Spinal cord (tissue), 10 donors: ENCODE measurements around the gene OR4C5. TPM values are rescaled to one million over a fixed set of nuclear protein-coding genes. Genes with fewer than 3 reads are reported as not detected.
"Not testable (repeated sequence)": the region's sequence is repeated elsewhere in the genome, so short reads cannot be mapped to it uniquely, and the experiment has no call there.

Source experiments
- DNase-seq, 6 donors: peaks; one replicate each; pipeline versions ENCODE4 v3.0.0 to v3.0.0-alpha.2; 2013 to 2015; ENCODE audit warnings: low spot score in 6 of 6, low read depth in 4 of 6
- H3K27ac ChIP-seq: one replicate; pipeline ENCODE4 v1.5.1; 2013; ENCODE audit warnings: low read depth, low read length, control low read depth
- H3K27me3 ChIP-seq: one replicate; pipeline ENCODE4 v1.6.1; 2013; ENCODE audit warnings: low read length; ENCODE audit not compliant: control insufficient read depth, insufficient read depth
- H3K36me3 ChIP-seq: one replicate; pipeline ENCODE4 v1.6.1; 2013; ENCODE audit warnings: low read length; ENCODE audit not compliant: control insufficient read depth, insufficient read depth
- H3K4me1 ChIP-seq: one replicate; pipeline ENCODE4 v1.6.1; 2013; ENCODE audit warnings: low read length; ENCODE audit not compliant: control insufficient read depth, insufficient read depth
- H3K4me3 ChIP-seq: one replicate; pipeline ENCODE4 v1.5.1; 2013; ENCODE audit warnings: low read depth, low read length, control low read depth
- H3K9me3 ChIP-seq: one replicate; pipeline ENCODE4 v1.6.1; 2013; ENCODE audit warnings: low read length; ENCODE audit not compliant: control insufficient read depth, insufficient read depth
- WGBS: methylation state at CpG from one replicate; pipeline ENCODE4 v1.1.5; 2013; ENCODE audit warnings: missing lambda C conversion rate; ENCODE audit not compliant: insufficient coverage; 5-methylcytosine and 5-hydroxymethylcytosine counted together
- long read RNA-seq, 4 donors: transcript quantifications; one replicate each; lab custom pipeline, GENCODE V29; 2026
- polyA plus RNA-seq, 2 donors: library from polyadenylated mRNA; unstranded; fragments of 120-200 nt; gene quantifications; one replicate each; pipeline ENCODE4 v1.2.1, GENCODE V29; 2013; ENCODE audit not compliant: insufficient read length in 2 of 2
- total RNA-seq, 2 donors: library from RNA; depleted of rRNA in 1 of 2; stranded (reverse); fragments of 120-200 nt in 1 of 2; fragments of >200 nt in 1 of 2; gene quantifications; one replicate each; pipeline versions ENCODE4 v1.2.3 to v1.2.4, GENCODE V29; 2013 to 2014
- donor health status: healthy.

Gene OR4C5
- not detected for total RNA-seq
- not detected for polyA plus RNA-seq
- long read RNA-seq, donor 1 = 0 reads
- long read RNA-seq, donor 2 = 0 reads
- long read RNA-seq, donor 3 = 0 reads
- long read RNA-seq, donor 4 = 0 reads

GRCh38 chr11:48366365-48366764 is at the start of gene OR4C5:
TSS of gene OR4C5 (minus strand) at chr11:48366465. CDS start at chr11:48366465, 0 bp downstream.
- Histone ChIP-seq H3K27me3 (no peaks in the 10 kb centered on the region), H3K9me3 (peaks cover 1% of the 10 kb centered on the region), H3K4me1 (no peaks in the 10 kb centered on the region), H3K4me3 (no peak within 1 kb of the TSS), H3K36me3 (no peaks in the 10 kb centered on the region), H3K27ac (no peak within 1 kb of the TSS)
- no CpG with 5 or more reads among the region's 2 CpGs for WGBS
- no peak for DNase-seq

GRCh38 chr11:48384670-48385069 is 18.4 kb upstream of the OR4C5 start:
- Histone ChIP-seq H3K4me3 (no peak overlapping the region), H3K27ac (no peak overlapping the region), H3K27me3 (no peaks in the 10 kb centered on the region), H3K9me3 (peaks cover 9% of the 10 kb centered on the region), H3K4me1 (no peaks in the 10 kb centered on the region), H3K36me3 (no peaks in the 10 kb centered on the region)
- DNase-seq = no peak
- no CpG with 5 or more reads among the region's 4 CpGs for WGBS

- not testable (repeated sequence) for H3K27me3 ChIP-seq, DNase-seq, H3K4me1 ChIP-seq, H3K4me3 ChIP-seq, H3K9me3 ChIP-seq, H3K27ac ChIP-seq, H3K36me3 ChIP-seq
- WGBS = no CpG with 5 or more reads among the region's 2 CpGs
Measured at GRCh38 chr11:48384151-48384550, 17.9 kb upstream of the OR4C5 start.

- DNase-seq, H3K36me3 ChIP-seq, H3K4me1 ChIP-seq, H3K27me3 ChIP-seq, H3K27ac ChIP-seq, H3K4me3 ChIP-seq, H3K9me3 ChIP-seq: not testable (repeated sequence)
- WGBS = 50% methylated on average over 1 of the region's 2 CpGs
Measured at GRCh38 chr11:48361289-48361688, 5.0 kb downstream of the OR4C5 start.

- peaks cover 1% of the 10 kb centered on the region for H3K9me3 ChIP-seq
- WGBS = 75% methylated on average over 1 of the region's 1 CpG
- no peaks in the 10 kb centered on the region for H3K27me3 ChIP-seq
- no peaks in the 10 kb centered on the region for H3K36me3 ChIP-seq
- DNase-seq = no peak
- no peak overlapping the region for H3K27ac ChIP-seq
- H3K4me1 ChIP-seq = no peaks in the 10 kb centered on the region
- no peak overlapping the region for H3K4me3 ChIP-seq
Measured at GRCh38 chr11:48354677-48355076, 11.6 kb downstream of the OR4C5 start.

- H3K4me1 ChIP-seq = no peaks in the 10 kb centered on the region
- no peaks in the 10 kb centered on the region for H3K36me3 ChIP-seq
- H3K4me3 ChIP-seq = no peak overlapping the region
- 100% methylated on average over 3 of the region's 4 CpGs for WGBS
- H3K27ac ChIP-seq = no peak overlapping the region
- no peaks in the 10 kb centered on the region for H3K27me3 ChIP-seq
- peaks cover 1% of the 10 kb centered on the region for H3K9me3 ChIP-seq
- no peak for DNase-seq
Measured at GRCh38 chr11:48354013-48354412, 12.3 kb downstream of the OR4C5 start.

- WGBS = 81% methylated on average over 5 of the region's 5 CpGs
- DNase-seq, H3K4me3 ChIP-seq, H3K27ac ChIP-seq, H3K36me3 ChIP-seq, H3K4me1 ChIP-seq, H3K9me3 ChIP-seq, H3K27me3 ChIP-seq: not testable (repeated sequence)
Measured at GRCh38 chr11:48346286-48346685, 20.0 kb downstream of the OR4C5 start.

- not testable (repeated sequence) for H3K4me3 ChIP-seq, H3K36me3 ChIP-seq, H3K27me3 ChIP-seq, H3K9me3 ChIP-seq, H3K4me1 ChIP-seq, H3K27ac ChIP-seq, DNase-seq
- no CpG with 5 or more reads among the region's 2 CpGs for WGBS
Measured at GRCh38 chr11:48342505-48342904, 23.8 kb downstream of the OR4C5 start.

- 70% methylated on average over 2 of the region's 2 CpGs for WGBS
- H3K36me3 ChIP-seq = no peaks in the 10 kb centered on the region
- H3K4me1 ChIP-seq = no peaks in the 10 kb centered on the region
- no peak overlapping the region for H3K4me3 ChIP-seq
- DNase-seq = no peak
- no peaks in the 10 kb centered on the region for H3K27me3 ChIP-seq
- no peak overlapping the region for H3K27ac ChIP-seq
- H3K9me3 ChIP-seq = peaks cover 2% of the 10 kb centered on the region
Measured at GRCh38 chr11:48341466-48341865, 24.8 kb downstream of the OR4C5 start.

GRCh38 chr11:48324620-48325019 is 41.6 kb downstream of the OR4C5 start, which contains the start of gene OR4C3:
TSS of gene OR4C3 (plus strand) at chr11:48324920. CDS start at chr11:48325022, 102 bp downstream.
- not testable (repeated sequence) for DNase-seq, H3K4me3 ChIP-seq, H3K4me1 ChIP-seq, H3K27ac ChIP-seq, H3K36me3 ChIP-seq, H3K9me3 ChIP-seq, H3K27me3 ChIP-seq
